Caco-2 (cell line): Measurements from ENCODE around the gene ERC1. TPM values are rescaled to one million over a fixed set of nuclear protein-coding genes. Genes with fewer than 3 reads are reported as not detected.

Source experiments
- BruUV-seq: library from RNA; stranded (reverse); fragments of 400-500 nt; replicated peaks from 2 replicates; lab custom pipeline; 2021; lab: Mats Ljungman, UMichigan
- CTCF ChIA-PET: fragments of 300-600 bp; sonication (Branson Sonifier 250); formaldehyde crosslinking; loops from one replicate; lab custom pipeline; 2022; ENCODE audit warnings: antibody characterized with exemption; lab: Charles Lee
- POLR2A ChIA-PET: fragments of 300-600 bp; sonication (Branson Sonifier 250); formaldehyde crosslinking; loops from one replicate; lab custom pipeline; 2022; ENCODE audit warnings: antibody characterized with exemption; lab: Charles Lee
- DNase-seq, 2 experiments: peaks; one replicate each; pipeline versions ENCODE4 v3.0.0 to v3.0.0-alpha.2; 2020 to 2022
- H3K27me3 ChIP-seq: replicated peaks from 2 replicates; pipeline ENCODE4 v1.6.0; 2011; ENCODE audit warnings: low read length; ENCODE audit not compliant: control insufficient read depth, insufficient read depth
- H3K36me3 ChIP-seq: 2 replicates; pipeline ENCODE4 v1.5.1; 2011; ENCODE audit warnings: low read length; ENCODE audit not compliant: control insufficient read depth, insufficient read depth
- H3K4me1 ChIP-seq: fragments of 250-450 bp; sonication (Bioruptor Pico); 2 replicates; pipeline ENCODE4 v1.5.1; 2020; ENCODE audit warnings: mild to moderate bottlenecking
- H3K4me3 ChIP-seq: 2 replicates; pipeline ENCODE4 v1.5.1; 2011; ENCODE audit warnings: low read depth, mild to moderate bottlenecking, control low read depth, low read length
- H3K9me3 ChIP-seq: fragments of 250-450 bp; sonication (Bioruptor Pico); 2 replicates; pipeline ENCODE4 v1.5.1; 2020; ENCODE audit warnings: mild to moderate bottlenecking, moderate library complexity
- H3K27ac Mint-ChIP-seq: one replicate; pipeline ENCODE4 v1.8.0; 2022; ENCODE audit warnings: mixed read lengths; ENCODE audit not compliant: unreplicated experiment
- H3K27me3 Mint-ChIP-seq: one replicate; pipeline ENCODE4 v1.8.0; 2022; ENCODE audit warnings: mixed read lengths; ENCODE audit not compliant: insufficient read depth, unreplicated experiment
- H3K36me3 Mint-ChIP-seq: one replicate; pipeline ENCODE4 v1.8.0; 2022; ENCODE audit warnings: mild to moderate bottlenecking, mixed read lengths; ENCODE audit not compliant: insufficient read depth, unreplicated experiment
- H3K4me1 Mint-ChIP-seq: one replicate; pipeline ENCODE4 v1.8.0; 2022; ENCODE audit warnings: low read depth, mixed read lengths; ENCODE audit not compliant: unreplicated experiment
- H3K4me3 Mint-ChIP-seq: one replicate; pipeline ENCODE4 v1.8.0; 2022; ENCODE audit warnings: mild to moderate bottlenecking, moderate library complexity, mixed read lengths; ENCODE audit not compliant: unreplicated experiment
- H3K9me3 Mint-ChIP-seq: one replicate; pipeline ENCODE4 v1.8.0; 2022; ENCODE audit warnings: mixed read lengths; ENCODE audit not compliant: unreplicated experiment
- intact Hi-C: fragments of 100-400 bp; cut with micrococcal nuclease; formaldehyde crosslinking; loops from one replicate; pipeline ENCODE4 v1.10.0; 2022; ENCODE audit not compliant: unreplicated experiment
- total RNA-seq: library from RNA; stranded (reverse); gene quantifications from 2 replicates; pipeline ENCODE4 v1.2.3, GENCODE V29; 2022
- TF ChIP-seq, protein P1 (sequence below), 2 experiments: fragments of 200-600 bp in 1 of 2; IDR thresholded peaks; 1 replicate in 1 of 2; 2 replicates in 1 of 2; pipeline versions ENCODE4 v1.5.1 to v1.8.0; 2011 to 2022; ENCODE audit warnings: antibody characterized with exemption in 1 of 2, control low read depth in 1 of 2, inconsistent platforms in 1 of 2, low read depth in 1 of 2, low read length in 1 of 2, mild to moderate bottlenecking in 1 of 2, moderate library complexity in 1 of 2; ENCODE audit not compliant: insufficient read depth in 1 of 2, severe bottlenecking in 1 of 2, unreplicated experiment in 1 of 2

ERC1 gene
- total RNA-seq, 1 experiment from 2014 or later, result 88.4 TPM

DNA sequence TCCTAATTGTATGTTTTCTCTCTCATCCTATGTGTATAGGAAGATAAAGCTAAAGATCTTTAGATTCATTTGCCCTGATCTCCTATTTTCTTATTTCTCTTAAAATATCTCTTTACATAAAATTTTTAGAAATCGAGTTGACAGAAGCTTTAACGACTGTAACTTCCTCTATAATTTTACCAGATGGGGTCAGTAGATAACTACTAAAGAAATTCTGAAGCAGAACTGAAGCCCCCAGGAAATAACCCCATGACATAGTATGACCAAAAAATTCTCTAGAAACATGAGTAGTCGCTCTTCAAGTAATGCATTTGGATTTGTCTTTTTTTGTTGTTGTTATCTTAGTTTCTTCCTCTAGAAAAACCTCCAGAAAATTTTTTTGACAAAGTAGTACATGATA is 288.0 kb downstream of the ERC1 start:
- TF ChIP-seq, protein P1, sequence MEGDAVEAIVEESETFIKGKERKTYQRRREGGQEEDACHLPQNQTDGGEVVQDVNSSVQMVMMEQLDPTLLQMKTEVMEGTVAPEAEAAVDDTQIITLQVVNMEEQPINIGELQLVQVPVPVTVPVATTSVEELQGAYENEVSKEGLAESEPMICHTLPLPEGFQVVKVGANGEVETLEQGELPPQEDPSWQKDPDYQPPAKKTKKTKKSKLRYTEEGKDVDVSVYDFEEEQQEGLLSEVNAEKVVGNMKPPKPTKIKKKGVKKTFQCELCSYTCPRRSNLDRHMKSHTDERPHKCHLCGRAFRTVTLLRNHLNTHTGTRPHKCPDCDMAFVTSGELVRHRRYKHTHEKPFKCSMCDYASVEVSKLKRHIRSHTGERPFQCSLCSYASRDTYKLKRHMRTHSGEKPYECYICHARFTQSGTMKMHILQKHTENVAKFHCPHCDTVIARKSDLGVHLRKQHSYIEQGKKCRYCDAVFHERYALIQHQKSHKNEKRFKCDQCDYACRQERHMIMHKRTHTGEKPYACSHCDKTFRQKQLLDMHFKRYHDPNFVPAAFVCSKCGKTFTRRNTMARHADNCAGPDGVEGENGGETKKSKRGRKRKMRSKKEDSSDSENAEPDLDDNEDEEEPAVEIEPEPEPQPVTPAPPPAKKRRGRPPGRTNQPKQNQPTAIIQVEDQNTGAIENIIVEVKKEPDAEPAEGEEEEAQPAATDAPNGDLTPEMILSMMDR (IDR thresholded peaks at IDR 0.05; ENCODE audit: insufficient read depth in 1 of 2, low read depth in 1 of 2, low read length in 1 of 2, severe bottlenecking in 1 of 2, unreplicated experiment in 1 of 2), result peak in 1 of 2 experiments; percentile 13
- CTCF ChIA-PET, result interaction anchor here (0.6 kb wide), 1 partner anchor 326 kb away, joined by 3 read pairs; no protein-coding TSS in a partner anchor

DNA sequence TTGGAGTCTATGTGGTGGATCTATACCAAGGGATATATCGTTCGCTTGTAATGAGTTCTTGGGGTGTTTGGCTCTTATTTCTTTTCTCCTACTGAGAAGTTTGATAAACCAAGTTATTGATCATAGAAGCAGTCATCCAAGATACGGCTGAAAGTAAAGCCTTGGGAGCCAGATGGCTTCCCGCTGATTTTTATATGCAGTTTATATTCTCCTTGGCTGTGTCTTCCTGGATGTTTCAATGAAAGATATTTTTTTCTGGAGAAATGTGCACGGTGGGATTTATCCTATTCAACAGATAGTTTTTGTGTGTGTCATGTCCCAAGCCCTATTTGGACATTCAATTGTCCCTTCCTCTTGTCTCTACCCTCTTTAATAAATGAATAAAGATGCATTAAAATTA is 289.0 kb downstream of the ERC1 start:
- no peak for DNase-seq
- no peaks in the 10 kb centered on the region for H3K9me3 ChIP-seq
- Mint-ChIP-seq H3K27me3 (no peaks in the 10 kb centered on the region), H3K36me3 (peaks cover 6% of the 10 kb centered on the region), H3K4me3 (no peak overlapping the region), H3K9me3 (no peaks in the 10 kb centered on the region), H3K27ac (no peak overlapping the region), H3K4me1 (peaks cover 15% of the 10 kb centered on the region)
- no TSS peak for BruUV-seq
- H3K4me1 ChIP-seq, result peaks cover 10% of the 10 kb centered on the region; the same call in 1 of the 2 replicates
- CTCF ChIA-PET, result no interaction called here
- intact Hi-C loops, result no loop called here
- H3K4me3 ChIP-seq, result no peak overlapping the region
- POLR2A ChIA-PET, result no interaction called here
- H3K36me3 ChIP-seq, result no peaks in the 10 kb centered on the region
- no peaks in the 10 kb centered on the region for H3K27me3 ChIP-seq
- TF ChIP-seq, protein P1 (IDR thresholded peaks at IDR 0.05; ENCODE audit: insufficient read depth in 1 of 2, low read depth in 1 of 2, low read length in 1 of 2, severe bottlenecking in 1 of 2, unreplicated experiment in 1 of 2), result no peak

More for the DNA sequence above, 288.0 kb downstream of the ERC1 start:
- H3K4me1 Mint-ChIP-seq, result peaks cover 14% of the 10 kb centered on the region
- DNase-seq, result no peak
- H3K27me3 Mint-ChIP-seq, result no peaks in the 10 kb centered on the region
- Histone ChIP-seq H3K36me3 (no peaks in the 10 kb centered on the region), H3K9me3 (no peaks in the 10 kb centered on the region), H3K27me3 (no peaks in the 10 kb centered on the region), H3K4me1 (peaks cover 10% of the 10 kb centered on the region; the same call in 1 of the 2 replicates), H3K4me3 (no peak overlapping the region)
- BruUV-seq, result no TSS peak
- POLR2A ChIA-PET, result no interaction called here
- no peaks in the 10 kb centered on the region for H3K9me3 Mint-ChIP-seq
- no peak overlapping the region for H3K4me3 Mint-ChIP-seq
- intact Hi-C loops, result loop anchor here (10.0 kb wide), 2 partner anchors 164 to 306 kb away; no protein-coding TSS in a partner anchor
- H3K27ac Mint-ChIP-seq, result no peak overlapping the region
- H3K36me3 Mint-ChIP-seq, result peaks cover 12% of the 10 kb centered on the region

DNA sequence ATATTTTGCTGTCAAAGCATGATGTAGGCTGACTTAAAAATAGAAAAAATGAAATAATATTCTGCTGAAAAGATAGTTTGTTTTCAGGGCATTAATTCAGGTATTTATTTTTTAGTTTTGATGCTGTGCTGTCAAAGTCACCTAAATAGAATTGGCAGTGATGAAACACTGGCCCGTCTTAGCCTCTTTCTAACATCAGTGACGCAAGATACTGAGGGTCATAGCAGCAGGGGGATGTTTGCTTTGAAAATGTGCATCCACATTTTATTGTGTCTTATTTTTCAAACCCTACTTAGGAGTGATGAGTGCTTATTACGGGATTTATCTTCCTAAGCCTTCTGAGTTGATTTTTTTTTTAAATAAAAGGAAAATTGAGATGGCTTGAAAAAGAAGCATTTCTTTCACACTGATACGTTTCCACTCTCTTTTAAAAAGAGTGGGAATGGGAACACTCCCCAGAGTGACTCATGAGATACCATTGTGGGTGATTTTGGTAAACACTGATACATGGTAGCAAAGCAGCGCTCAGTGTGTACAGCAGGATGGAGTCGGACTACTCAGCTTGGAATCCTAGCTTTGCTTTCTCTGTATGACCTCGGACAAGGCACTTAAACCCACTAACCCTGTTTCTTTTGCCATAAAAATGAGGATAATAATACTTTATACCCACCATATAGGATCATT is 290.8 kb downstream of the ERC1 start:
- POLR2A ChIA-PET, result no interaction called here
- CTCF ChIA-PET, result no interaction called here

More for the DNA sequence above, 290.8 kb downstream of the ERC1 start:
- Histone ChIP-seq H3K9me3 (no peaks in the 10 kb centered on the region), H3K4me1 (peaks cover 10% of the 10 kb centered on the region; the same call in 1 of the 2 replicates), H3K4me3 (no peak overlapping the region), H3K27me3 (no peaks in the 10 kb centered on the region), H3K36me3 (no peaks in the 10 kb centered on the region)
- no peak for DNase-seq
- Mint-ChIP-seq H3K9me3 (no peaks in the 10 kb centered on the region), H3K27me3 (no peaks in the 10 kb centered on the region), H3K4me3 (no peak overlapping the region), H3K4me1 (peaks cover 15% of the 10 kb centered on the region), H3K27ac (no peak overlapping the region), H3K36me3 (no peaks in the 10 kb centered on the region)
- intact Hi-C loops, result no loop called here
- BruUV-seq, result no TSS peak
- TF ChIP-seq, protein P1 (IDR thresholded peaks at IDR 0.05; ENCODE audit: insufficient read depth in 1 of 2, low read depth in 1 of 2, low read length in 1 of 2, severe bottlenecking in 1 of 2, unreplicated experiment in 1 of 2), result no peak
